IgD-negative memory B cell (primary cell): ENCODE results near the gene RNF215. TPM values are rescaled to one million over a fixed set of nuclear protein-coding genes. Genes with fewer than 3 reads are reported as not detected.
"Not testable (repeated sequence)": the region's sequence is repeated elsewhere in the genome, so short reads cannot be mapped to it uniquely, and the experiment has no call there.

Source experiments
- H3K27ac Mint-ChIP-seq, 3 donors: one replicate each; pipeline ENCODE4 v1.8.0; 2020 to 2022; ENCODE audit warnings: mild to moderate bottlenecking in 3 of 3, mixed read lengths in 3 of 3, moderate library complexity in 1 of 3
- H3K27me3 Mint-ChIP-seq: one replicate; pipeline ENCODE4 v1.8.0; 2021; ENCODE audit warnings: mixed read lengths
- H3K36me3 Mint-ChIP-seq: one replicate; pipeline ENCODE4 v1.8.0; 2020; ENCODE audit warnings: mild to moderate bottlenecking, mixed read lengths
- H3K4me1 Mint-ChIP-seq, 3 donors: one replicate each; pipeline ENCODE4 v1.8.0; 2020 to 2022; ENCODE audit warnings: mixed read lengths in 3 of 3, mild to moderate bottlenecking in 1 of 3
- H3K4me3 Mint-ChIP-seq, 4 donors: one replicate each; pipeline ENCODE4 v1.8.0; 2020 to 2022; ENCODE audit warnings: mild to moderate bottlenecking in 4 of 4, mixed read lengths in 4 of 4, moderate library complexity in 3 of 4
- H3K9me3 Mint-ChIP-seq, 3 donors: one replicate each; pipeline ENCODE4 v1.8.0; 2020 to 2021; ENCODE audit warnings: mixed read lengths in 3 of 3, mild to moderate bottlenecking in 1 of 3
- polyA plus RNA-seq: library from polyadenylated mRNA; unstranded; fragments of 300-500 nt; fragmentation: Illumina TruSeq; gene quantifications from one replicate; pipeline ENCODE4 v1.2.3, GENCODE V29; 2021

The RNF215 gene
- polyA plus RNA-seq, 1 donor from 2014 or later: 0.20 TPM

DNA sequence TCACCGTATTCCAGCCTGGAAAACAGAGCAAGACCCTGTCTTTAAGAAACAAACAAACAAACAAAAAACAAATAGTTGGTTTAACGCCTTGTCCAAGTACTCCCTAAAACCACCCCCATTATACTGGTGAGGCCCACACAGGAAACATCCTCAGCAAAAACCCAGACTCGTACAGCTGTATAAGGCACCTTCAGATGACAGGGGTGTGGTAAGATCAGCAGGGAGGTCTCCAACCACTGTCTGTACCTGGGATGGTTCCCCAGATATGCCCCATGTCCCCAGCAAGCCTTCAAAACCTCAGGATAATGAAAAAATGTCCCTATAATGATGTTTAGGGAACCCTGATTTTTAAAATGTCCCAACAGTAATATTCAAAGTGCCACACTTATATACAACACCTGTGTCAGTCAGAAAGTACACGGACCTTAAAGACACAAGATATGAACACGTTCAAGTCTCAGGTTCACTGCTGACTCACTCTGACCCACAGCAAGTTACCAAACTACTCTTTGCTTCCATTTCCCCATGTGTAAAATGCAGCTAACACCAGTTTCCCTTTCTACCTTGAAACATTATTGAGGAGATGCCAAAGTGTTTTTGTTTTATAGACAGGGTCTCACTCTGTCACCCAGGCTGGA, 39.8 kb downstream of the RNF215 start:
- Mint-ChIP-seq H3K4me3 (peak overlapping the region in 1 of 4 donors; percentile 64), H3K9me3 (no peaks in the 10 kb centered on the region), H3K27ac (peak overlapping the region in 1 of 3 donors; percentile 67), H3K4me1 (peaks cover 16 to 27% (median 18%) of the 10 kb centered on the region in 3 donors), H3K36me3 (peaks cover 5% of the 10 kb centered on the region), H3K27me3 (no peaks in the 10 kb centered on the region)

DNA sequence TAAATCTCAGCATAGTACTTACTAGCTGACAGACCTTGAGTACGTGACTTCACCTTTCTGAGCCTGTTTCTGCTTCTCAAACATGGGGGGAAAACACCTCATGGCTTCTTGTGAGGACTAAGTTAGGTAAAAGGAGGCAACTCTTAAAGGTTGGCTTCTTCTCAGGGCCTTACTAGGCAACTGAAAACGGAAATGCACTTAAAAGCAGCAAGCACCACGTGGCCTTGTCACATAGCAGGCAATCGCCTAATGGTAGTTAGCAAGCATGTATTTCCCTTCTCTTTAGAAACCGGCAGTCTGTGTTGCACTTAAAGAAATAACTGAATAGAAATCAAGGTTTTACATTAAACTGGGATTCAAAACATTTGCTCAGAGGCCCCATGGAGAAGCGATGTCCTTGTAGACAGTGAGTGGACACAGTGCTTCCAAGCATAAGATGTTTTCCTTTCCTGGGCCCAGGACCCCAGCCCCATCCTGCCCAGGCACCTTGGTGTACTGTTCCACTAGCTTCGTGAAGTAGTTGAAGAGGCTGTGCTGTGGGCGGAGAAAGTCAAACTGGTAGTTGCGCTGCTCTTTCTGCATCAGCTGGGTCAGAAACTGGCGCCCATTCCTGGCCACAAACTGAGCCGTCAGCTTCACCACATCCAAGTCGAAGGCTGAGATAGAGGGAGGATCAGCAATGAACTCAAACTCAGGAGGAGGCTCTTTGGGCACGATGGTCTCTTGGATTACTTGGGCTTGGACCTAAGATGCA, 42.6 kb downstream of the RNF215 start:
- Mint-ChIP-seq H3K36me3 (peaks cover 5% of the 10 kb centered on the region), H3K9me3 (no peaks in the 10 kb centered on the region), H3K27ac (no peak overlapping the region), H3K4me3 (no peak overlapping the region), H3K27me3 (no peaks in the 10 kb centered on the region), H3K4me1 (peaks cover 0 to 12% (median 7%) of the 10 kb centered on the region in 3 donors)

DNA sequence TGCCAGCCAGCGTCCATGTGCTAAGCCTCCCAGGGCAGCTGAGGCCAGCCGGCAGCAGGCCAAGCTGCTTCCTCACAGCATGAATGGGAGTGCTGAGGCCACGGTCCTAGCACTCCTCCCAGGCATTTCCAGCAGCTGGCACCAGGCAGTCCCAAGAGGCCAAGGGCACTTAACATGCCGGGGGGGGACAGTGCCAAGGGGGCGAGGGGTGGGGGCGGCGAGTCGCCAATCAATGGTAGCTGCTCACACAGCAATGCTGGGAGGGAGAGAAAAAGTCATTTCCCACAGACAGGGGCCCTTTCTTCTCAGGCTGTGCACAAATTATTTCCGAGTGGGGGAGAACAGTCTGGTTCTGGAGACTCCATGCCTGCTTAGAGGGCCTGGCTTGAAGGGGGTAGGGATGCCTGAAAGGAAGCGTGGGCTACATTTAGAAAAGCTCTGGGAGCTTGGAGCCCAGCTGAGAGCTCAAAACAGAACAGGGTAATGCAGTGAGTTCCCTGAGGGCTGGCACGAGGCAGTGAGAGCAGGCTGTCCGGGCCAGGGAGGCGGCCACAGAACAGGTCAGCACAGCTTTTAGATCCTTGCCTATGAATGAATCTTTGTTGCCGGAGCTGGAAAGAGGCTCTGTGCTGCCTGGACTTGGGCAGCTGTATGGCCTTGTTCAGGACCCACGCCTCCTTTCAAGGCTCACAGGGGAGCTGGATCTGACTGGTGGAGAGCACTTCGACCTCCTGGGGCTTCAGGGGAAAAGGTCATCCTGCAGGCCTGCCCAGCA, 46.1 kb downstream of the RNF215 start:
- Mint-ChIP-seq H3K4me3 (no peak overlapping the region), H3K27ac (peak overlapping the region in 2 of 3 donors; percentile 42 to 84), H3K4me1 (peaks cover 0 to 2% (median 0%) of the 10 kb centered on the region in 3 donors), H3K27me3 (no peaks in the 10 kb centered on the region), H3K9me3 (no peaks in the 10 kb centered on the region), H3K36me3 (peaks cover 5% of the 10 kb centered on the region)

DNA sequence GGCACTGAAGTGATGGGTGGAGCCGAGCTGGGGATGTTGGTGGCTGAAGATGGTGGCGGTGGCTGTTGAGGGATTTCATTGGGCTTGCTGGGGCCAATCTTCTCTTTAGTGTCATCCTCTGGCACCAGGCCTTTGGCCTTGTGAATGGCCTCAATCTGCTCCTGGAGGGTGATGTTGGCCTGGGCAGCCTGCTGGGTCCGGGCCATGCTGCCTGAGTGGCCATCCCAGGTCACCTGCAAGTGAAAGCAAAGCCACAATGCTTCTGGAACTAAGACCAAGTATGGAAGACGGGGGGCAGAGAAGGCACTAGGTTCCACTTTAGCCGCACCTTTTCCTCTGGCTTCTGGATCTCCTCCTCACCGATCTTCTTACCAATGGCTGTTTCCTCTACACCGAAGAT, 48.4 kb downstream of the RNF215 start:
- Mint-ChIP-seq H3K36me3 (peaks cover 5% of the 10 kb centered on the region), H3K4me1 (peaks cover 0 to 2% (median 0%) of the 10 kb centered on the region in 3 donors), H3K9me3 (no peaks in the 10 kb centered on the region), H3K27me3 (no peaks in the 10 kb centered on the region), H3K27ac (peak overlapping the region in 1 of 3 donors; percentile 74), H3K4me3 (no peak overlapping the region)

DNA sequence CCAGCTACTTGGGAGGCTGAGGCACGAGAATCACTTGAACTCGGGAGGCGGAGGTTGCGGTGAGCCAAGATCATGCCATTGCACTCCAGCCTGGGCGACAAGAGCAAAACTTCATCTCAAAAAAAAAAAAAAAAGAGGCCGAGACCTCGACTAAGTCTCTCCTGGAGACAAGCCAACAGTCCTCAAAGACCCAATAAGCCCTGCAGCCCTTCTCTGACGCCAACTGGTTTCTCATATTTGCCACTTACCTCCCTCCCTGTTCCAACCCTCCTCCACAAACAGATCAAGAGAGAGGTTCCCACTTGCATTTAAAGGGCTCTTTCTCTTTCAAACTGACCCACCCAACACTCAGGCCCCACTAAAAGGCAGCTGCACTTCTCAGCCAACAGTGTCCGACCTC, 48.9 kb downstream of the RNF215 start:
- H3K4me3 Mint-ChIP-seq: peak overlapping the region in 1 of 4 donors; percentile 29
- H3K9me3 Mint-ChIP-seq, H3K4me1 Mint-ChIP-seq, H3K27me3 Mint-ChIP-seq, H3K27ac Mint-ChIP-seq, H3K36me3 Mint-ChIP-seq: not testable (repeated sequence)

DNA sequence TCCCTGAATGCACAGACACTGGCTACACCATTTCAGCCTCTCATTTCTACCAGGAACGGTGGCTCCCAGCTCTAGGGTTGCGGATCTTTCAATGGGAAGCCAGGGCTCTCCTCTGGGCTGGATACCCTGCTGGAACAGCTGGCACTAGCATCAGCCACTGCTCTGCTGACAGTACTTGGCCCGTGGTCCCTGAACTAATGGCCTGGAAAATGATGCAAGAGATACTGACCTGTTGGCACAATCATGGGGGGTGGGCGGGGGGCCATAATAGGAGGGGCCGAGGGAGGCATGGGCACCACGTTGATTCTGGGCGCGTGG, 49.8 kb downstream of the RNF215 start:
- H3K9me3 Mint-ChIP-seq: no peaks in the 10 kb centered on the region
- H3K4me3 Mint-ChIP-seq: no peak overlapping the region
- H3K4me1 Mint-ChIP-seq: no peaks in the 10 kb centered on the region
- H3K27me3 Mint-ChIP-seq: no peaks in the 10 kb centered on the region
- no peaks in the 10 kb centered on the region for H3K36me3 Mint-ChIP-seq
- peak overlapping the region in 1 of 3 donors; percentile 59 for H3K27ac Mint-ChIP-seq

DNA sequence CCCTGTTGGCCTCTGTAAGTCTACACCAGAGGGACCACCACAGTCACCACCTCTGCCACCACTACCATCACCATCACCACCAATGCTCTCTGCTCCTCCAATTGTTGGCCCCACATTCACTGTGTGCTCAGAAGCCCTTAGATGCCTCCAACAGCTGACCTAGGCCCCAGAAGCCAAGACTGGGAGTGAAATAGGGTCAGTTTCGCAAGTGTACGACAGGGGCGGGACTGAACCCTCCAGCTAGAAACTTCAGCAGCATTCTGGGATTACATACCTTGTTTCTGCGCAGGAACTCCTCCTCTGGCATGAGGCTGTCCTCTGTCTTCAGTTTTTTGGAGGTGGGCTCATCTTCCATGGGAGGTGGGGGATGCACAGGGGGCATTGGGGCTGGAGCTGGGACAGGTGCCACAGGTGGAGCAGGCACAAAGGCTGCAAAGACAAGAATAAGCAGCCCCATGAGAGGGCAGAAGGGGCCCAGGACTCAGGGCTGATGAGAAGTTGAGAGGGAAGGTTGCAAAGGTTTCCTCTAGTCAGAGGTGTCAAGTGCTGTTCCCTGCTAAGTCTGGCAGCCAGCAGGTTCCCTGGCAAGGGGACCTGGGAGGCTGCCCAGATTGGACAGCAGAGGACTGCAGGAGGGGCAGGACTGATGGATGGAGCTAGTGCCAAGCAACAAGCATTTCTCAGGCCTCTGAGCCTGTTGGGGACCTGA, 50.3 kb downstream of the RNF215 start:
- H3K4me1 Mint-ChIP-seq: no peaks in the 10 kb centered on the region
- no peak overlapping the region for H3K4me3 Mint-ChIP-seq
- H3K27me3 Mint-ChIP-seq: no peaks in the 10 kb centered on the region
- H3K36me3 Mint-ChIP-seq: no peaks in the 10 kb centered on the region
- H3K27ac Mint-ChIP-seq: peak overlapping the region in 1 of 3 donors; percentile 76
- no peaks in the 10 kb centered on the region for H3K9me3 Mint-ChIP-seq

DNA sequence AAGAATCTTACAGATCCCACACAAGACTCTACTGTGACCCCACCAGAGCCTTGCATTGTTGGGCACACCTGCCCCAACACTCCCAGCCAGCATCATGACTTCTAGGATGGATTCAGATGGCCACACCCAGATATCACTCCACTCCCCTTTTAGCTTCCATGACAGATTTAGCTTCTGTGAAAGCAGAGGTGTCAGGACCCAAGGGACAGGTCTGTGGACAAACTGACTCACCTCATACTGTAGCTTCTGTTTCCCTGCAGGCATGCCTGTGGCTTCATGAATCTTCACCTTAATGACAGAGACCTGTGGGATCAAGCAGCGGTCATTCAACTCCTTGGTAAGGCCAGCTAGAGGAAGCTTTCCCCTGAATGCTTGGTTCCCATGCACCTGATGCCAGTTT, 52.0 kb downstream of the RNF215 start:
- Mint-ChIP-seq H3K36me3 (peaks cover 2% of the 10 kb centered on the region), H3K9me3 (no peaks in the 10 kb centered on the region), H3K27ac (no peak overlapping the region), H3K27me3 (no peaks in the 10 kb centered on the region), H3K4me1 (no peaks in the 10 kb centered on the region), H3K4me3 (no peak overlapping the region)

DNA sequence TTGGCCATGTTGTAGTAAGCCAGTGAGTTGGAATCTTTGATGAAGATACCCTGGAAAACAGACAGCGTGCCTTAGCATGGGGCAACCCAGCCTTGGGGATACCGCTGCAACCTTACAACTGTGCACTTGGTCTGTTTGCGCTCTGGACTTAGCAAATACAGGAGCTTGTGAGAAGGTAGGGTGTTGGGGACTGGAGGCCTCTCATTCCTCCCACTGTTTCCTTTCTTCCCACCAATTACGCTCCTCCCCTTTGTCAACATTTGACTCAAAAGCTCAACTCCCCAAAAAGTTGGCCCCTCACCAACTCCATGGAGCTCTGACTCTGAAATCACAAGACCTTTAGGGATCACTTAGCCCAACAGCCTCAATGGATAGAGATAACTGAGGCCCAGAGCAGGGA, 52.6 kb downstream of the RNF215 start:
- Mint-ChIP-seq H3K27ac (peak overlapping the region in 1 of 3 donors; percentile 64), H3K9me3 (no peaks in the 10 kb centered on the region), H3K27me3 (no peaks in the 10 kb centered on the region), H3K4me1 (no peaks in the 10 kb centered on the region), H3K4me3 (no peak overlapping the region), H3K36me3 (peaks cover 2% of the 10 kb centered on the region)

DNA sequence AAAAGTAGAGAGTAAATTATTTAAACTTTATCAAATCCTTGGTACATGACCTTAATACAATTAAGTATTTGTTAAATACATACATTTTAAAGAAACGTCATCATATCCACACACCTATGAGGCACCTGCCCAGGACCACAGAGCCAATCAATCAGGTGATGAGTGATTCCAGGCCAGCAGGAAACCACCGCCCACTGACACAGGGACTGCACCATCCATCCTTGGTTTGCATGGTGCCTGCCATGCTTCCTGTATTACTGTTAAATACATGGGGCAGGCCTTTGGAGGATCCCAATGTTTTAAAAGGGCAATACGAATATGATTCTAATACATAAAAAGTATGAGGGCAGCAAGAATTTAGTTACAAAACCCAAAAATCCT, 53.5 kb downstream of the RNF215 start:
- H3K36me3 Mint-ChIP-seq: peaks cover 2% of the 10 kb centered on the region
- no peak overlapping the region for H3K27ac Mint-ChIP-seq
- H3K9me3 Mint-ChIP-seq: no peaks in the 10 kb centered on the region
- no peak overlapping the region for H3K4me3 Mint-ChIP-seq
- H3K27me3 Mint-ChIP-seq: no peaks in the 10 kb centered on the region
- no peaks in the 10 kb centered on the region for H3K4me1 Mint-ChIP-seq

DNA sequence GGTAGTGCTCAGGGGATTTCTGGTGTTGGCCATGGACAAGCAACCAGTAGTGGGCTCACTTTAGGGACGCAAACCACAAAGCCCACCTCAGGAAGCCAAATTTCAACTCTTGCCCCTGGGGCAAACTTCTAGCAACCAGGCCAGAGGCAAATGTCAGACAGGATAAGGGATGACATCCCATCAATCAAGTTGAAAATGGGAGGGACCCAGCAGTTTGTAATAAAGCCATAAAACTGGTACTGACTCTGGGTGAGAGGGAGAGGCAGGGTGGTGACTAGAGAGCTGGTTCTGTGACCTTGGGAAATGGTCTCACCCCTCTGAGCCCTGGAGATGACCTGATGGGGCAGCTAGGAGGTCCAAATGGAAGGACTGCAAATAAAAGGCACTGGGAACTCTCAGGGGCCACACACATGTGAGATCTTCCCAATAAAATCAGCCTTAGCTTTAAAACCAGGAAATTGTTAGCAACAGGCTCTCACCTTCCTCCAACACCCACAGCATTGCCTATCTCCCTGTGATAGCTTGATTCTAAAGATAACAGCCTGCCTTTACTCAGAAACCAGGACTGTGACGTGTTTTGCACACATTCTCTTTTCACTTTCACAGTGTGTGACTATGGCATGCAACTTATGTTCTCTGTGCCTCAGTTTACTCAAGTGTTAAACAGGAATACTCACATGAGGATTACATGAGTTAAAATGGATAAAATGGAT, 54.1 kb downstream of the RNF215 start:
- peaks cover 0 to 3% (median 0%) of the 10 kb centered on the region in 3 donors for H3K4me1 Mint-ChIP-seq
- no peak overlapping the region for H3K4me3 Mint-ChIP-seq
- no peaks in the 10 kb centered on the region for H3K27me3 Mint-ChIP-seq
- H3K27ac Mint-ChIP-seq: peak overlapping the region in 2 of 3 donors; percentile 18 to 39
- peaks cover 2% of the 10 kb centered on the region for H3K36me3 Mint-ChIP-seq
- H3K9me3 Mint-ChIP-seq: no peaks in the 10 kb centered on the region

DNA sequence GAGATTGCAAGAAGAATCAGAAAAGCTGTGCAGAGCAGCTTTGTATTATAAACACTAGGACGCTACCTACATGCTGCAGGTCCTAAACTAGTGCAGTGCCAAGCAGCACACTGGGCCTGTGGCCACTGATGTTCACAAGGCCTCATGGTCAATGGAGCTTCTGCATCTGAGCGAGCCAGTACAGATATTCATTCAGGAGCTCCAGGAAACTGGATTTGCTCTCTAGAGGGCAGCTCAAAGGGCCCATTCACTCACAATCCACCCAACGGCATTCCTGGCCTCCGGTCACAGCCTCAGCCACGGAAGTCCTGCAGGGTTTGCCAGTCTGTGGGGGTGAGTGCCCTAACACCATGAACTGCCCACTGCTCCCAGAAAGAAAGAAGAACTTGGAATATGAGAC, 54.7 kb downstream of the RNF215 start:
- Mint-ChIP-seq H3K9me3 (no peaks in the 10 kb centered on the region), H3K27ac (peak overlapping the region in 1 of 3 donors; percentile 18), H3K4me1 (peaks cover 4 to 5% (median 5%) of the 10 kb centered on the region in 3 donors), H3K4me3 (no peak overlapping the region), H3K27me3 (no peaks in the 10 kb centered on the region), H3K36me3 (peaks cover 2% of the 10 kb centered on the region)
